Transverse colon (tissue), 4 donors: ENCODE results near the gene GSDME.

ENCODE experiments used
- EP300 ChIP-seq: sonication (generic); formaldehyde crosslinking; IDR thresholded peaks from one replicate; pipeline ENCODE4 v1.6.1; 2017; ENCODE audit warnings: antibody characterized with exemption, low read depth
- POLR2AphosphoS5 ChIP-seq, 3 donors: sonication (generic); formaldehyde crosslinking; IDR thresholded peaks; one replicate each; pipeline ENCODE4 v1.6.1; 2016; ENCODE audit warnings: antibody characterized with exemption in 3 of 3
- TF ChIP-seq, protein P1 (sequence below), 5 experiments: fragments of 200-600 bp in 3 of 5; fragments of 450-650 bp in 2 of 5; sonication (generic) in 3 of 5; IDR thresholded peaks; 1 replicate in 2 of 5; 2 replicates in 3 of 5; pipeline ENCODE4 v1.5.1; 2016 to 2017; ENCODE audit warnings: antibody characterized with exemption in 5 of 5, inconsistent platforms in 3 of 5, mild to moderate bottlenecking in 2 of 5, moderate library complexity in 1 of 5

DNA sequence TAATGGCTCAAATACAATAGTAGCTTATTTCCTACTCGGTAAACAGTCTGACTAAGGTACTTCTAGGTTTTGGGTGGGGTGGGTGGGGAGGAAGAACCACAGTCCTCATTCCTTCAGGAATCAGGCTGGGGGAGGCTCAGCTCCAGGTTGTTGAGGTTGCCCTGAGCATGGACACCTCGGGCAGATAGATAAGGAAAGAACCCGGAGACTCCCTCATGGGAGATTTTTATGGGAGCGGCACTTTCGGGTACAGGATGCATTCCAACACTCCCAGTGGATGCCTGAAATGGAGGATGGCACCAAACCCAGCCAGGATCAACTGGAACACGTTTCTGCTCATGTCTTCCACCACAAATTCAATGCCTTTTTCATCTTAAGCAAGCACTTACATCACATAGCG lies 5.5 kb upstream of the GSDME start:
- no peak for TF ChIP-seq POLR2AphosphoS5 (IDR thresholded peaks at IDR 0.05)
- TF ChIP-seq, protein P1, sequence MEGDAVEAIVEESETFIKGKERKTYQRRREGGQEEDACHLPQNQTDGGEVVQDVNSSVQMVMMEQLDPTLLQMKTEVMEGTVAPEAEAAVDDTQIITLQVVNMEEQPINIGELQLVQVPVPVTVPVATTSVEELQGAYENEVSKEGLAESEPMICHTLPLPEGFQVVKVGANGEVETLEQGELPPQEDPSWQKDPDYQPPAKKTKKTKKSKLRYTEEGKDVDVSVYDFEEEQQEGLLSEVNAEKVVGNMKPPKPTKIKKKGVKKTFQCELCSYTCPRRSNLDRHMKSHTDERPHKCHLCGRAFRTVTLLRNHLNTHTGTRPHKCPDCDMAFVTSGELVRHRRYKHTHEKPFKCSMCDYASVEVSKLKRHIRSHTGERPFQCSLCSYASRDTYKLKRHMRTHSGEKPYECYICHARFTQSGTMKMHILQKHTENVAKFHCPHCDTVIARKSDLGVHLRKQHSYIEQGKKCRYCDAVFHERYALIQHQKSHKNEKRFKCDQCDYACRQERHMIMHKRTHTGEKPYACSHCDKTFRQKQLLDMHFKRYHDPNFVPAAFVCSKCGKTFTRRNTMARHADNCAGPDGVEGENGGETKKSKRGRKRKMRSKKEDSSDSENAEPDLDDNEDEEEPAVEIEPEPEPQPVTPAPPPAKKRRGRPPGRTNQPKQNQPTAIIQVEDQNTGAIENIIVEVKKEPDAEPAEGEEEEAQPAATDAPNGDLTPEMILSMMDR (IDR thresholded peaks at IDR 0.05) = no peak
- no peak for TF ChIP-seq EP300
